Activated CD8-positive, alpha-beta memory T cell treated with anti-CD3 and anti-CD28 coated beads for 1 hour (primary cell): ENCODE measurements around the gene ZNF385B.

Experiments used
- DNase-seq, 2 donors: peaks; one replicate each; pipeline ENCODE4 v3.0.0-alpha.2; 2020; ENCODE audit warnings: low read depth in 1 of 2; ENCODE audit errors: extremely low read depth in 1 of 2

The ZNF385B gene

GRCh38 chr2:179559108-179559806 is 302.2 kb downstream of the ZNF385B start:
- no peak for DNase-seq

GRCh38 chr2:179558010-179558934 is 303.1 kb downstream of the ZNF385B start:
- DNase-seq = no peak

- no peak for DNase-seq
Observed at GRCh38 chr2:179556425-179556824, 305.0 kb downstream of the ZNF385B start.

- DNase-seq = no peak
Observed at GRCh38 chr2:179555691-179556283, 305.6 kb downstream of the ZNF385B start.

GRCh38 chr2:179554639-179555386 is 306.6 kb downstream of the ZNF385B start:
- DNase-seq = no peak

- DNase-seq = no peak
Observed at GRCh38 chr2:179553382-179553781, 308.0 kb downstream of the ZNF385B start.

- DNase-seq = no peak
Observed at GRCh38 chr2:179551539-179552045, 309.8 kb downstream of the ZNF385B start.

- DNase-seq = no peak
Observed at GRCh38 chr2:179550849-179551248, 310.6 kb downstream of the ZNF385B start.

GRCh38 chr2:179550214-179550613 is 311.2 kb downstream of the ZNF385B start:
- no peak for DNase-seq

- DNase-seq = no peak
Observed at GRCh38 chr2:179546656-179547055, 314.8 kb downstream of the ZNF385B start.

- DNase-seq = no peak
Observed at GRCh38 chr2:179545024-179545423, 316.4 kb downstream of the ZNF385B start.

- no peak for DNase-seq
Observed at GRCh38 chr2:179543361-179543901, 318.0 kb downstream of the ZNF385B start.

GRCh38 chr2:179541586-179541985 is 319.8 kb downstream of the ZNF385B start:
- no peak for DNase-seq

- no peak for DNase-seq
Observed at GRCh38 chr2:179539124-179539511, 322.3 kb downstream of the ZNF385B start.

GRCh38 chr2:179538406-179539123 is 322.8 kb downstream of the ZNF385B start:
- no peak for DNase-seq

GRCh38 chr2:179536185-179536584 is 325.2 kb downstream of the ZNF385B start:
- no peak for DNase-seq

GRCh38 chr2:179533875-179534274 is 327.5 kb downstream of the ZNF385B start:
- DNase-seq = no peak

GRCh38 chr2:179532863-179533278 is 328.5 kb downstream of the ZNF385B start:
- no peak for DNase-seq

- DNase-seq = no peak
Observed at GRCh38 chr2:179528576-179529069, 332.8 kb downstream of the ZNF385B start.

GRCh38 chr2:179525340-179525739 is 336.1 kb downstream of the ZNF385B start:
- DNase-seq = no peak
